Measurements from ENCODE around the gene RANGAP1.

DNA sequence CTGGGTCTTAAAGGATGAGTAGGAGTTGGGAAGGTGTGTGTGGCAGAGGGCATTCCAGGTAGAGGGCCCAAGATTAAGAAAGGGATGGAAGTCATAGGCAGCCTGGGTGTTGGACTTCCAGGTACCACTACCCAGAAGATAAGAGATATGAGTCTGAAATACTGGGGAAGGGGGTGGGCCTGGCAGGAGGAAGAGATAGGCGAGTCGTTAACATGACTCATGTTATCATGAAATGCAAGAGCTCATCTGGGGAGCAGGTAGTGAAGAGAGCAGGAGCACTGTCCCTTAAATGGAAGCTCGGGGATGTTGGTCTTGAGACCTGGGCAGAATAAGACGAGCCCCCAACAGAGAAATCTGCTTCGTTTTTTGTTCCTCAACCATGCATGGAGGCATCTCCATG is 25.5 kb upstream of the RANGAP1 start:
- TF ChIP-seq, protein P1, sequence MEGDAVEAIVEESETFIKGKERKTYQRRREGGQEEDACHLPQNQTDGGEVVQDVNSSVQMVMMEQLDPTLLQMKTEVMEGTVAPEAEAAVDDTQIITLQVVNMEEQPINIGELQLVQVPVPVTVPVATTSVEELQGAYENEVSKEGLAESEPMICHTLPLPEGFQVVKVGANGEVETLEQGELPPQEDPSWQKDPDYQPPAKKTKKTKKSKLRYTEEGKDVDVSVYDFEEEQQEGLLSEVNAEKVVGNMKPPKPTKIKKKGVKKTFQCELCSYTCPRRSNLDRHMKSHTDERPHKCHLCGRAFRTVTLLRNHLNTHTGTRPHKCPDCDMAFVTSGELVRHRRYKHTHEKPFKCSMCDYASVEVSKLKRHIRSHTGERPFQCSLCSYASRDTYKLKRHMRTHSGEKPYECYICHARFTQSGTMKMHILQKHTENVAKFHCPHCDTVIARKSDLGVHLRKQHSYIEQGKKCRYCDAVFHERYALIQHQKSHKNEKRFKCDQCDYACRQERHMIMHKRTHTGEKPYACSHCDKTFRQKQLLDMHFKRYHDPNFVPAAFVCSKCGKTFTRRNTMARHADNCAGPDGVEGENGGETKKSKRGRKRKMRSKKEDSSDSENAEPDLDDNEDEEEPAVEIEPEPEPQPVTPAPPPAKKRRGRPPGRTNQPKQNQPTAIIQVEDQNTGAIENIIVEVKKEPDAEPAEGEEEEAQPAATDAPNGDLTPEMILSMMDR (IDR thresholded peaks at IDR 0.05), result no peak
- TF ChIP-seq POLR2AphosphoS5 (IDR thresholded peaks at IDR 0.05) (no peak), EP300 (IDR thresholded peaks at IDR 0.05) (no peak)

Data from stomach (tissue), 4 donors.